Calu3 (cell line): ENCODE measurements around the gene GALNT14. TPM values are rescaled to one million over a fixed set of nuclear protein-coding genes. Genes with fewer than 3 reads are reported as not detected.

Experiments used
- BruUV-seq: library from RNA; stranded (reverse); fragments of 400-500 nt; replicated peaks from 2 replicates; lab custom pipeline; 2021; lab: Mats Ljungman, UMichigan
- CTCF ChIA-PET: fragments of 300-600 bp; sonication (Branson Sonifier 250); formaldehyde crosslinking; loops from one replicate; lab custom pipeline; 2022; ENCODE audit warnings: antibody characterized with exemption; lab: Charles Lee
- DNase-seq: peaks from one replicate; pipeline ENCODE4 v3.0.0; 2022
- H3K27ac Mint-ChIP-seq: one replicate; pipeline ENCODE4 v1.8.0; 2022; ENCODE audit warnings: mixed read lengths; ENCODE audit not compliant: unreplicated experiment
- H3K27me3 Mint-ChIP-seq: one replicate; pipeline ENCODE4 v1.8.0; 2022; ENCODE audit warnings: mixed read lengths; ENCODE audit not compliant: unreplicated experiment
- H3K36me3 Mint-ChIP-seq: one replicate; pipeline ENCODE4 v1.8.0; 2022; ENCODE audit warnings: mild to moderate bottlenecking, moderate library complexity, mixed read lengths; ENCODE audit not compliant: insufficient read depth, unreplicated experiment
- H3K4me1 Mint-ChIP-seq: one replicate; pipeline ENCODE4 v1.8.0; 2022; ENCODE audit warnings: mild to moderate bottlenecking, low read depth, mixed read lengths; ENCODE audit not compliant: unreplicated experiment
- H3K4me3 Mint-ChIP-seq: one replicate; pipeline ENCODE4 v1.8.0; 2022; ENCODE audit warnings: mild to moderate bottlenecking, low read depth, moderate library complexity, mixed read lengths; ENCODE audit not compliant: unreplicated experiment
- H3K9me3 Mint-ChIP-seq: one replicate; pipeline ENCODE4 v1.8.0; 2022; ENCODE audit warnings: low read depth, mixed read lengths; ENCODE audit not compliant: unreplicated experiment
- CTCF ChIP-seq: fragments of 200-600 bp; IDR thresholded peaks from one replicate; pipeline ENCODE4 v1.8.0; 2022; ENCODE audit warnings: antibody characterized with exemption; ENCODE audit not compliant: unreplicated experiment
- intact Hi-C: fragments of 100-400 bp; cut with micrococcal nuclease; formaldehyde crosslinking; loops from one replicate; pipeline ENCODE4 v1.10.0; 2022; ENCODE audit not compliant: unreplicated experiment
- total RNA-seq: library from RNA; stranded (reverse); gene quantifications from 2 replicates; pipeline ENCODE4 v1.2.3, GENCODE V29; 2022

GALNT14 gene
- total RNA-seq, 1 experiment from 2014 or later = 61.9 TPM

GRCh38 chr2:31032475-31032874, 105.8 kb downstream of the GALNT14 start:
- H3K27me3 Mint-ChIP-seq = no peaks in the 10 kb centered on the region
- intact Hi-C loops = no loop called here
- H3K9me3 Mint-ChIP-seq = peaks cover 4% of the 10 kb centered on the region
- DNase-seq = no peak
- H3K4me3 Mint-ChIP-seq = no peak overlapping the region
- CTCF ChIA-PET = no interaction called here
- no peaks in the 10 kb centered on the region for H3K36me3 Mint-ChIP-seq
- no TSS peak for BruUV-seq
- no peak overlapping the region for H3K27ac Mint-ChIP-seq
- TF ChIP-seq CTCF = no peak
- peaks cover 9% of the 10 kb centered on the region for H3K4me1 Mint-ChIP-seq

- no peak for TF ChIP-seq CTCF
- CTCF ChIA-PET = no interaction called here
- H3K27ac Mint-ChIP-seq = no peak overlapping the region
- no peak for DNase-seq
- H3K4me3 Mint-ChIP-seq = no peak overlapping the region
- intact Hi-C loops = no loop called here
- no peaks in the 10 kb centered on the region for H3K36me3 Mint-ChIP-seq
- H3K9me3 Mint-ChIP-seq = no peaks in the 10 kb centered on the region
- H3K27me3 Mint-ChIP-seq = no peaks in the 10 kb centered on the region
- peaks cover 9% of the 10 kb centered on the region for H3K4me1 Mint-ChIP-seq
- no TSS peak for BruUV-seq
Observed at GRCh38 chr2:31031132-31031706, 107.0 kb downstream of the GALNT14 start.

- Mint-ChIP-seq H3K27ac (no peak overlapping the region), H3K4me3 (no peak overlapping the region), H3K9me3 (no peaks in the 10 kb centered on the region), H3K4me1 (peaks cover 27% of the 10 kb centered on the region), H3K36me3 (peaks cover 5% of the 10 kb centered on the region), H3K27me3 (no peaks in the 10 kb centered on the region)
- DNase-seq = no peak
- no TSS peak for BruUV-seq
- no peak for TF ChIP-seq CTCF
- intact Hi-C loops = no loop called here
- CTCF ChIA-PET = interaction anchor here (0.6 kb wide), 1 partner anchor 247 kb away, joined by 3 read pairs; no protein-coding TSS in a partner anchor
Observed at GRCh38 chr2:31028417-31028816, 109.8 kb downstream of the GALNT14 start.

- TF ChIP-seq CTCF = no peak
- DNase-seq = no peak
- CTCF ChIA-PET = interaction anchor here (0.6 kb wide), 1 partner anchor 248 kb away, joined by 3 read pairs; no protein-coding TSS in a partner anchor
- Mint-ChIP-seq H3K4me3 (no peak overlapping the region), H3K27me3 (no peaks in the 10 kb centered on the region), H3K4me1 (peaks cover 27% of the 10 kb centered on the region), H3K9me3 (no peaks in the 10 kb centered on the region), H3K27ac (no peak overlapping the region), H3K36me3 (peaks cover 6% of the 10 kb centered on the region)
- intact Hi-C loops = no loop called here
- no TSS peak for BruUV-seq
Observed at GRCh38 chr2:31027549-31027948, 110.7 kb downstream of the GALNT14 start.
